MCF 10A (cell line): Measurements from ENCODE around the gene CHRNA4. TPM values are rescaled to one million over a fixed set of nuclear protein-coding genes. Genes with fewer than 3 reads are reported as not detected.
"Not testable (repeated sequence)": the region's sequence is repeated elsewhere in the genome, so short reads cannot be mapped to it uniquely, and the experiment has no call there.

Experiments used
- BruUV-seq: library from RNA; stranded (reverse); fragments of 400-500 nt; replicated peaks from 2 replicates; lab custom pipeline; 2021; lab: Mats Ljungman, UMichigan
- CTCF ChIA-PET: fragments of 300-600 bp; sonication (Branson Sonifier 250); formaldehyde crosslinking; extraction: SDS; loops from one replicate; lab custom pipeline; 2021; ENCODE audit warnings: antibody characterized with exemption, inconsistent platforms; lab: Yijun Ruan, JAX
- POLR2A ChIA-PET: fragments of 300-600, 350-650 bp; sonication (Branson Sonifier 250); formaldehyde crosslinking; extraction: SDS; loops from one replicate; lab custom pipeline; 2020; ENCODE audit warnings: antibody characterized with exemption, inconsistent platforms; lab: Yijun Ruan, JAX
- DNase-seq: peaks from one replicate; pipeline ENCODE4 v3.0.0-alpha.2; 2018; ENCODE audit not compliant: unreplicated experiment
- H3K27ac Mint-ChIP-seq: one replicate; pipeline ENCODE4 v1.8.0; 2022; ENCODE audit warnings: mild to moderate bottlenecking, low read depth, mixed read lengths; ENCODE audit not compliant: unreplicated experiment
- H3K27me3 Mint-ChIP-seq: one replicate; pipeline ENCODE4 v1.8.0; 2022; ENCODE audit warnings: mixed read lengths; ENCODE audit not compliant: insufficient read depth, unreplicated experiment
- H3K36me3 Mint-ChIP-seq: one replicate; pipeline ENCODE4 v1.8.0; 2022; ENCODE audit warnings: mild to moderate bottlenecking, moderate library complexity, mixed read lengths; ENCODE audit not compliant: insufficient read depth, unreplicated experiment
- H3K4me1 Mint-ChIP-seq: one replicate; pipeline ENCODE4 v1.8.0; 2022; ENCODE audit warnings: mixed read lengths; ENCODE audit not compliant: insufficient read depth, unreplicated experiment
- H3K4me3 Mint-ChIP-seq: one replicate; pipeline ENCODE4 v1.8.0; 2022; ENCODE audit warnings: mild to moderate bottlenecking, moderate library complexity, mixed read lengths; ENCODE audit not compliant: unreplicated experiment
- H3K9me3 Mint-ChIP-seq: one replicate; pipeline ENCODE4 v1.8.0; 2022; ENCODE audit warnings: mixed read lengths; ENCODE audit not compliant: unreplicated experiment
- CTCF ChIP-seq: fragments of 200-600 bp; IDR thresholded peaks from one replicate; pipeline ENCODE4 v1.8.0; 2022; ENCODE audit warnings: antibody characterized with exemption, mild to moderate bottlenecking; ENCODE audit not compliant: unreplicated experiment
- intact Hi-C: fragments of 100-400 bp; cut with micrococcal nuclease; formaldehyde crosslinking; loops from 2 replicates; pipeline ENCODE4 v1.14.1; 2022
- total RNA-seq: library from RNA; stranded (reverse); gene quantifications from 2 replicates; pipeline ENCODE4 v1.2.3, GENCODE V29; 2022

Gene CHRNA4
- total RNA-seq, 1 experiment from 2014 or later = not detected

- no peaks in the 10 kb centered on the region for H3K4me1 Mint-ChIP-seq
- no peak for TF ChIP-seq CTCF
- H3K27me3 Mint-ChIP-seq = peaks cover 20% of the 10 kb centered on the region
- no peaks in the 10 kb centered on the region for H3K36me3 Mint-ChIP-seq
- H3K9me3 Mint-ChIP-seq = peaks cover 26% of the 10 kb centered on the region
- no TSS peak for BruUV-seq
- CTCF ChIA-PET = interaction anchor here (0.6 to 7.4 kb wide), 22 partner anchors 10 to 847 kb away, joined by 3 to 87 read pairs (median 4); no protein-coding TSS in a partner anchor
- POLR2A ChIA-PET = no interaction called here
- intact Hi-C loops = no loop called here
- no peak for DNase-seq
- no peak overlapping the region for H3K4me3 Mint-ChIP-seq
- no peak overlapping the region for H3K27ac Mint-ChIP-seq
Observed at GRCh38 chr20:63382551-63383300, 21.6 kb upstream of the CHRNA4 start.

GRCh38 chr20:63381781-63382431, 20.8 kb upstream of the CHRNA4 start:
- CTCF ChIA-PET = interaction anchor here (0.6 to 7.4 kb wide), 24 partner anchors 9 to 848 kb away, joined by 3 to 87 read pairs (median 4); no protein-coding TSS in a partner anchor
- Mint-ChIP-seq H3K27ac (no peak overlapping the region), H3K4me3 (no peak overlapping the region), H3K36me3 (no peaks in the 10 kb centered on the region), H3K4me1 (no peaks in the 10 kb centered on the region), H3K9me3 (peaks cover 19% of the 10 kb centered on the region), H3K27me3 (peaks cover 28% of the 10 kb centered on the region)
- BruUV-seq = no TSS peak
- TF ChIP-seq CTCF = peak; percentile 97
- intact Hi-C loops = loop anchor here (2.0 kb wide), 1 partner anchor 159 kb away; no protein-coding TSS in a partner anchor
- peak; percentile 13 for DNase-seq
- POLR2A ChIA-PET = no interaction called here

GRCh38 chr20:63380346-63380870, 19.3 kb upstream of the CHRNA4 start:
- CTCF ChIA-PET = interaction anchor here (0.6 to 7.4 kb wide), 13 partner anchors 10 to 324 kb away, joined by 3 to 87 read pairs (median 4); no protein-coding TSS in a partner anchor
- Mint-ChIP-seq H3K27ac (no peak overlapping the region), H3K36me3 (no peaks in the 10 kb centered on the region), H3K27me3 (peaks cover 41% of the 10 kb centered on the region), H3K9me3 (peaks cover 5% of the 10 kb centered on the region), H3K4me3 (no peak overlapping the region), H3K4me1 (no peaks in the 10 kb centered on the region)
- intact Hi-C loops = loop anchor here (2.0 kb wide), 1 partner anchor 158 kb away; no protein-coding TSS in a partner anchor
- POLR2A ChIA-PET = no interaction called here
- BruUV-seq = no TSS peak
- TF ChIP-seq CTCF = no peak
- no peak for DNase-seq

- BruUV-seq, DNase-seq, H3K4me3 Mint-ChIP-seq, H3K9me3 Mint-ChIP-seq, H3K36me3 Mint-ChIP-seq, H3K27ac Mint-ChIP-seq, H3K4me1 Mint-ChIP-seq, POLR2A ChIA-PET: not testable (repeated sequence)
- peaks cover 41% of the 10 kb centered on the region for H3K27me3 Mint-ChIP-seq
- CTCF ChIA-PET = interaction anchor here (1.1 to 7.4 kb wide), 6 partner anchors 10 to 199 kb away, joined by 3 to 87 read pairs (median 6); no protein-coding TSS in a partner anchor
- intact Hi-C loops = loop anchor here (2.0 kb wide), 1 partner anchor 157 kb away; no protein-coding TSS in a partner anchor
Observed at GRCh38 chr20:63379872-63380271, 18.7 kb upstream of the CHRNA4 start.
